Adrenal gland (tissue), 12 donors: ENCODE data around the gene ERLEC1. TPM values are rescaled to one million over a fixed set of nuclear protein-coding genes. Genes with fewer than 3 reads are reported as not detected.

Experiments
- DNase-seq, 7 donors: peaks; one replicate each; pipeline ENCODE4 v3.0.0-alpha.2; 2019 to 2020
- H3K27ac ChIP-seq, 5 donors: fragments of 200-600 bp; sonication (generic) in 4 of 5; 1 replicate in 3 of 5; 2 replicates in 2 of 5; pipeline versions ENCODE4 v1.5.1 to v1.8.0; 2016 to 2020; ENCODE audit warnings: mild to moderate bottlenecking in 1 of 5
- H3K27me3 ChIP-seq: fragments of 200-600 bp; 2 replicates; pipeline ENCODE4 v1.8.0; 2021
- H3K36me3 ChIP-seq, 2 donors: fragments of 200-600 bp; replicated peaks in 1 of 2; 1 replicate in 1 of 2; 2 replicates in 1 of 2; pipeline versions ENCODE4 v1.5.1 to v1.8.0; 2018 to 2022
- H3K4me1 ChIP-seq, 2 donors: fragments of 200-600 bp; replicated peaks in 1 of 2; 1 replicate in 1 of 2; 2 replicates in 1 of 2; pipeline versions ENCODE4 v1.5.1 to v1.8.0; 2018 to 2021
- H3K4me3 ChIP-seq, 4 donors: fragments of 200-600 bp; sonication (generic) in 3 of 4; one replicate each; pipeline ENCODE4 v1.5.1; 2016 to 2018
- H3K9me3 ChIP-seq, 3 donors: fragments of 200-600 bp; sonication (generic) in 1 of 3; replicated peaks in 1 of 3; 1 replicate in 2 of 3; 2 replicates in 1 of 3; pipeline versions ENCODE4 v1.5.1 to v1.8.0; 2016 to 2021
- POLR2A ChIP-seq, 2 donors: fragments of 450-650 bp; IDR thresholded peaks; one replicate each; pipeline ENCODE4 v1.6.1; 2017; ENCODE audit warnings: antibody characterized with exemption in 2 of 2, mild to moderate bottlenecking in 2 of 2, moderate library complexity in 1 of 2
- WGBS, 4 donors: extraction: QIAGEN DNeasy Blood & Tissue Kit in 2 of 4; methylation state at CpG; one replicate each; pipeline versions ENCODE4 v1.1.5 to v1.1.7; 2013 to 2017; 5-methylcytosine and 5-hydroxymethylcytosine counted together
- intact Hi-C, 2 donors: fragments of 100-400 bp; cut with DNase I; formaldehyde crosslinking; loops; one replicate each; pipeline versions ENCODE4 v1.14.1 to v1.15.0; 2022 to 2023
- polyA plus RNA-seq, 3 donors: library from polyadenylated mRNA; stranded (reverse); fragments of 200-250 nt in 2 of 3; fragments of 350-450 nt in 1 of 3; fragmentation: Illumina TruSeq in 1 of 3; extraction: RNeasy Lipid Tissue Mini Kit (QIAGEN cat#74804) in 1 of 3; gene quantifications; one replicate each; pipeline ENCODE4 v1.2.3, GENCODE V29; 2013 to 2014
- total RNA-seq, 9 donors: library from RNA; depleted of rRNA in 4 of 9; stranded (reverse); fragments of >200 nt in 4 of 9; fragments of 120-200 nt in 1 of 9; fragmentation: NEBNext Ultra II Directional in 1 of 9; extraction: Animal tissue kit (Norgen Biotek cat#: 25700) in 1 of 9; gene quantifications; one replicate each; pipeline versions ENCODE4 v1.1.0 to v1.2.4, GENCODE V29; 2013 to 2023
- TF ChIP-seq, protein P1 (sequence below), 6 experiments: fragments of 450-650 bp in 4 of 6; fragments of 200-600 bp in 2 of 6; sonication (generic) in 1 of 6; IDR thresholded peaks; 1 replicate in 5 of 6; 2 replicates in 1 of 6; pipeline versions ENCODE4 v1.5.1 to v1.8.0; 2016 to 2021; ENCODE audit warnings: antibody characterized with exemption in 6 of 6, mild to moderate bottlenecking in 2 of 6, moderate library complexity in 1 of 6
- donor health status: healthy with polysubstance abuse.
- donor health status: Bipolar disorder and iron deficiency.
- donor health status: DM: yes; HTN: yes; CAD: no.
- donor health status: DM: no; HTN: no; CAD: no.
- donor health status: DM: no; HTN: no; CAD: no.
- donor health status: DM: yes; HTN: yes; CAD: no.

The ERLEC1 gene
- total and polyA plus RNA-seq, 12 donors = 18.4 to 149 (median 56.4) TPM

DNA sequence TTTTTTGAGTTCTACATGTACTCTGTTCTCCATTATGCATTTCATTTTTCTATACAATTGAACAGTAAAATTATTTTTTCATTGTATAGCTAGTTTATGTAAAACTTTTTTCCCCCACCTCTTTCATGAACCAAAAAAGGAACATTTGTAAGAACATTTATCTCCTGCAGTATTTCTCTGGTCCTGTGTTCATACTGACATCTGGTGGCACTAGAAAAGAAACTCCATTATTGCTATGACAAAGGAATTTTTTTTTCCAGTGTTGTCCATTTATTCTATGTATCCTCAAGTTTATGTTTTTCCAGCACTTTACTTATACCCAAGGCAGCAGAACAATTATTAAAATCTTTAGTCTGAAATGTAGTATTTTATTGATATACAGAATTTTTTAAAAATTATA is 46.7 kb upstream of the ERLEC1 start:
- no peak for DNase-seq
- intact Hi-C loops = no loop called here
- Histone ChIP-seq H3K4me1 (no peaks in the 10 kb centered on the region), H3K27ac (no peak overlapping the region), H3K27me3 (no peaks in the 10 kb centered on the region), H3K4me3 (no peak overlapping the region), H3K36me3 (no peaks in the 10 kb centered on the region), H3K9me3 (no peaks in the 10 kb centered on the region)
- no peak for TF ChIP-seq POLR2A (IDR thresholded peaks at IDR 0.05)
- TF ChIP-seq, protein P1, sequence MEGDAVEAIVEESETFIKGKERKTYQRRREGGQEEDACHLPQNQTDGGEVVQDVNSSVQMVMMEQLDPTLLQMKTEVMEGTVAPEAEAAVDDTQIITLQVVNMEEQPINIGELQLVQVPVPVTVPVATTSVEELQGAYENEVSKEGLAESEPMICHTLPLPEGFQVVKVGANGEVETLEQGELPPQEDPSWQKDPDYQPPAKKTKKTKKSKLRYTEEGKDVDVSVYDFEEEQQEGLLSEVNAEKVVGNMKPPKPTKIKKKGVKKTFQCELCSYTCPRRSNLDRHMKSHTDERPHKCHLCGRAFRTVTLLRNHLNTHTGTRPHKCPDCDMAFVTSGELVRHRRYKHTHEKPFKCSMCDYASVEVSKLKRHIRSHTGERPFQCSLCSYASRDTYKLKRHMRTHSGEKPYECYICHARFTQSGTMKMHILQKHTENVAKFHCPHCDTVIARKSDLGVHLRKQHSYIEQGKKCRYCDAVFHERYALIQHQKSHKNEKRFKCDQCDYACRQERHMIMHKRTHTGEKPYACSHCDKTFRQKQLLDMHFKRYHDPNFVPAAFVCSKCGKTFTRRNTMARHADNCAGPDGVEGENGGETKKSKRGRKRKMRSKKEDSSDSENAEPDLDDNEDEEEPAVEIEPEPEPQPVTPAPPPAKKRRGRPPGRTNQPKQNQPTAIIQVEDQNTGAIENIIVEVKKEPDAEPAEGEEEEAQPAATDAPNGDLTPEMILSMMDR (IDR thresholded peaks at IDR 0.05) = peak in 5 of 6 experiments; percentile 12 to 48 (median 27)

DNA sequence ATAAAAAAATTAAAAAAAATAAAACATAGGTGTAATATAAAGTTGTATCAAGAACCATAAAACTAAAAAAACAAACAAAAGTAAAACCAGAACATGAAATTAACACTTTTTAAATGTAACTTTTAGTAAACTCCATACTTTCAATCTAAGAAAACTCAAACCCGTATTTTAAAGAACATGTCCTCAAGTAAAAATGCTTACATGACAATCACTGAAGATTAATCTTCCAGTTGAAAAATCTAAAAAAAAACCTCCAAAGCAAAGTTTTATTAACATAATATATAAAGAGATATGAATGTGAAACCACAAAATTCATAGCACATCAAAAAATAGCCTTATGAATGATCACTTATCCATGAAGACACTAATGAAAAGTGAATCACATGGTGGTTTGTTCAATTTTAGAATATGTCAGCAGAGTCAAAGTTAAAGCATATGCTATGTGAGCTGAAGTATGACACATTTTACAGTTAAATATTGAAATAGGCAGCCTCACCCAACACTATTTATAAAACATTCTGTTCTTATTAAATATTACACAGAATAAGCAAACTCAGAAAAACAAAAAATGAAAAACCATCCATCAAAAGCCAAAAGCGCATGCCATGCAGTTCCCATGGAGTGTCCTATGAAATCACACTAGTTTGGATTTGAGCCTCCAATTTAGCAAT is 42.3 kb upstream of the ERLEC1 start:
- H3K27me3 ChIP-seq = no peaks in the 10 kb centered on the region
- DNase-seq = no peak
- TF ChIP-seq, protein P1 (IDR thresholded peaks at IDR 0.05) = no peak
- no peak for TF ChIP-seq POLR2A (IDR thresholded peaks at IDR 0.05)
- H3K27ac ChIP-seq = no peak overlapping the region
- H3K9me3 ChIP-seq = no peaks in the 10 kb centered on the region
- no peaks in the 10 kb centered on the region for H3K4me1 ChIP-seq
- peaks cover 0 to 6% of the 10 kb centered on the region in 2 donors for H3K36me3 ChIP-seq
- H3K4me3 ChIP-seq = no peak overlapping the region
- intact Hi-C loops = no loop called here
- WGBS, 4 donors = 82 to 90% (median 85%) methylated on average over 2 of the region's 2 CpGs

DNA sequence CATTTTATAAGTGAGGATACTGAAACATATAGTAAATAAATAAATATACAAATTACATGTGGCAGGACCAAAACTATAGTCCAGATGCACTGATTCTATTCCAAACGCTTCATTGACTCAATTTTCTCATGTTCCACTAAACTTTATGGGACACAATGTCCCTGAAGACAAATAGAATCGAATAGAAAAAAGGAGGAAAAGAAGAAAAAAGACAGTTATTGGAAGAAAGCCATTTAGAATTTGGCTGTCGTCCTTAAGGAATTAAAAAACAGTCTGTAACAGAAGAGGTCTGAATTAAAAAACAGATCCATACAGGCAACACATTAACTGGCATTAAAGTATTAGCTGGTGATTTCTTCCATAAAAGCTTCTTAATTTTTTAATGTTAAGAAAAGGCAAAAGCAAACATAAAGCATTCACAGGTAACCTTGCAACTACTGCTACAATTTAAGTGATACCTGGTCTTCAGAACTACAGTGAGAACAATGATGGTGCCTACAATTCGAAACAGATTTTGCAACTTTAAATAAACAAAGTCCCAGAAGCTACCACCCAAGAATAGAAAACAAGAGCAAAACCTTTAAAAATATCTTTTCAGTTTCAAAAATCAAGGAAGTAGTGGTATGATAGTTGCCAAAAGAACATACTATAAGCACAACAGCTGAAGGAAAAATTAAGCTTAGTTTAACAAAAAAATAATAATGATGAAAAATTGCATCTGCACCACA is 36.6 kb upstream of the ERLEC1 start:
- Histone ChIP-seq H3K27me3 (no peaks in the 10 kb centered on the region), H3K27ac (no peak overlapping the region), H3K9me3 (no peaks in the 10 kb centered on the region), H3K4me3 (no peak overlapping the region), H3K4me1 (peaks cover 0 to 13% of the 10 kb centered on the region in 2 donors), H3K36me3 (peaks cover 0 to 6% of the 10 kb centered on the region in 2 donors)
- intact Hi-C loops = no loop called here
- WGBS, 4 donors = 55 to 67% (median 65%) methylated on average over 4 of the region's 4 CpGs
- DNase-seq = no peak
- TF ChIP-seq, protein P1 (IDR thresholded peaks at IDR 0.05) = no peak
- TF ChIP-seq POLR2A (IDR thresholded peaks at IDR 0.05) = no peak

DNA sequence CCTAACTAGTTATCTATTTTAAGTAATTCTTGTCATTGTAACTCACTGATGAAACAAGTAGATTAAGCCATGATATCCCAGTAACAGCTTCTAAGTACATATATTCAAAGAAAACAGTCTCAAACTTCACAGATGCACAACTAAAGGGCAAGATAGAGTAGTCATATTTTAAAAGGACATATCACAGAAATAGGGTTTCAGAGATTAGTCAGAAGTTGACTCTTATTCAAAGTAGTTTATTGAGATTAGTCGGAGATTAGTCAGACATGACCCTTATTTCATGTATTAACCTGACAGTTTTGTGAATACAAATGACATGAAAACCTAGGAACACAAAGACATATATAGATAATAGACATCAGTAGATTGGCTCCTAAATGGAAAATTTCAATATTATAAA is 35.1 kb upstream of the ERLEC1 start:
- Histone ChIP-seq H3K4me3 (no peak overlapping the region), H3K9me3 (no peaks in the 10 kb centered on the region), H3K27ac (no peak overlapping the region), H3K4me1 (peaks cover 0 to 13% of the 10 kb centered on the region in 2 donors), H3K36me3 (peaks cover 0 to 13% of the 10 kb centered on the region in 2 donors), H3K27me3 (no peaks in the 10 kb centered on the region)
- intact Hi-C loops = no loop called here
- DNase-seq = no peak
- no peak for TF ChIP-seq POLR2A (IDR thresholded peaks at IDR 0.05)
- TF ChIP-seq, protein P1 (IDR thresholded peaks at IDR 0.05) = no peak
- 38 to 70% (median 49%) methylated on average over 1 of the region's 1 CpG for WGBS, 4 donors
